Activated CD8-positive, alpha-beta T cell treated with anti-CD3 and anti-CD28 coated beads for 36 hours (primary cell): ENCODE data around the gene NUP93. TPM values are rescaled to one million over a fixed set of nuclear protein-coding genes. Genes with fewer than 3 reads are reported as not detected.

Source experiments
- ATAC-seq: fragments of 200-7000 bp; cut with Tn5 transposase; one replicate; pipeline ENCODE4 v1.10.0; 2021; ENCODE audit warnings: mild to moderate bottlenecking, moderate library complexity
- CTCF ChIA-PET: fragments of 350-600 bp; sonication (Branson Sonifier 250); formaldehyde crosslinking; loops from one replicate; lab custom pipeline; 2021; ENCODE audit warnings: antibody characterized with exemption; lab: Charles Lee
- POLR2A ChIA-PET: fragments of 350-600 bp; sonication (Branson Sonifier 250); formaldehyde crosslinking; loops from one replicate; lab custom pipeline; 2021; ENCODE audit warnings: antibody characterized with exemption; lab: Charles Lee
- DNase-seq: peaks from one replicate; pipeline ENCODE4 v3.0.0-alpha.2; 2020
- H3K27ac Mint-ChIP-seq: one replicate; pipeline ENCODE4 v1.8.0; 2021; ENCODE audit warnings: mild to moderate bottlenecking, mixed read lengths
- H3K27me3 Mint-ChIP-seq: one replicate; pipeline ENCODE4 v1.8.0; 2021; ENCODE audit warnings: mixed read lengths
- H3K36me3 Mint-ChIP-seq: one replicate; pipeline ENCODE4 v1.8.0; 2021; ENCODE audit warnings: low read depth, mixed read lengths
- H3K4me1 Mint-ChIP-seq: one replicate; pipeline ENCODE4 v1.8.0; 2021; ENCODE audit warnings: low read depth, mixed read lengths
- H3K4me3 Mint-ChIP-seq: one replicate; pipeline ENCODE4 v1.8.0; 2021; ENCODE audit warnings: mild to moderate bottlenecking, moderate library complexity, mixed read lengths
- H3K9me3 Mint-ChIP-seq: one replicate; pipeline ENCODE4 v1.8.0; 2021; ENCODE audit warnings: mixed read lengths
- CTCF ChIP-seq: fragments of 200-600 bp; IDR thresholded peaks from one replicate; pipeline ENCODE4 v1.8.0; 2022; ENCODE audit warnings: antibody characterized with exemption, mild to moderate bottlenecking
- intact Hi-C: fragments of 100-400 bp; cut with micrococcal nuclease; formaldehyde crosslinking; loops from one replicate; pipeline ENCODE4 v1.10.0; 2022
- total RNA-seq, 2 experiments: library from RNA; stranded (reverse); gene quantifications; one replicate each; pipeline ENCODE4 v1.2.3, GENCODE V29; 2021

The NUP93 gene
- total RNA-seq, 2 experiments from 2014 or later: 171 to 191 TPM

GRCh38 chr16:56878282-56878854, 148.4 kb downstream of the NUP93 start:
- no peak for DNase-seq
- ChIA-PET POLR2A (interaction anchor here (0.7 to 1.1 kb wide), 2 partner anchors 11 to 64 kb away, joined by 3 read pairs; no protein-coding TSS in a partner anchor), CTCF (interaction anchor here (0.7 to 1.0 kb wide), 2 partner anchors 10 to 14 kb away, joined by 3 to 4 read pairs; partner anchors contain the start of gene SLC12A3)
- H3K4me1 Mint-ChIP-seq: no peaks in the 10 kb centered on the region
- H3K4me3 Mint-ChIP-seq: no peak overlapping the region
- H3K9me3 Mint-ChIP-seq: no peaks in the 10 kb centered on the region
- H3K36me3 Mint-ChIP-seq: no peaks in the 10 kb centered on the region
- H3K27me3 Mint-ChIP-seq: no peaks in the 10 kb centered on the region
- no peak for TF ChIP-seq CTCF
- H3K27ac Mint-ChIP-seq: no peak overlapping the region
- no peak for ATAC-seq
- intact Hi-C loops: no loop called here

GRCh38 chr16:56879276-56879675, 149.3 kb downstream of the NUP93 start:
- Mint-ChIP-seq H3K4me1 (no peaks in the 10 kb centered on the region), H3K4me3 (no peak overlapping the region), H3K27me3 (no peaks in the 10 kb centered on the region), H3K9me3 (no peaks in the 10 kb centered on the region), H3K36me3 (no peaks in the 10 kb centered on the region), H3K27ac (no peak overlapping the region)
- no peak for TF ChIP-seq CTCF
- ATAC-seq (no peak), DNase-seq (no peak)
- ChIA-PET POLR2A (interaction anchor here (0.7 kb wide), 1 partner anchor 63 kb away, joined by 3 read pairs; no protein-coding TSS in a partner anchor), CTCF (no interaction called here)
- intact Hi-C loops: no loop called here

GRCh38 chr16:56880176-56880575, 150.2 kb downstream of the NUP93 start:
- DNase-seq (no peak), ATAC-seq (no peak)
- ChIA-PET CTCF (no interaction called here), POLR2A (no interaction called here)
- Mint-ChIP-seq H3K9me3 (no peaks in the 10 kb centered on the region), H3K4me3 (no peak overlapping the region), H3K27me3 (no peaks in the 10 kb centered on the region), H3K4me1 (no peaks in the 10 kb centered on the region), H3K36me3 (no peaks in the 10 kb centered on the region), H3K27ac (no peak overlapping the region)
- intact Hi-C loops: no loop called here
- TF ChIP-seq CTCF: no peak

GRCh38 chr16:56880685-56881084, 150.8 kb downstream of the NUP93 start:
- no peak overlapping the region for H3K27ac Mint-ChIP-seq
- H3K27me3 Mint-ChIP-seq: no peaks in the 10 kb centered on the region
- ChIA-PET POLR2A (no interaction called here), CTCF (no interaction called here)
- no peak for DNase-seq
- H3K36me3 Mint-ChIP-seq: no peaks in the 10 kb centered on the region
- H3K4me3 Mint-ChIP-seq: no peak overlapping the region
- no peak for TF ChIP-seq CTCF
- no peaks in the 10 kb centered on the region for H3K4me1 Mint-ChIP-seq
- ATAC-seq: no peak
- H3K9me3 Mint-ChIP-seq: no peaks in the 10 kb centered on the region
- intact Hi-C loops: no loop called here

- intact Hi-C loops: no loop called here
- CTCF ChIA-PET: interaction anchor here (1.0 to 3.2 kb wide), 3 partner anchors 13 to 70 kb away, joined by 3 to 11 read pairs (median 4); no protein-coding TSS in a partner anchor
- H3K36me3 Mint-ChIP-seq: no peaks in the 10 kb centered on the region
- no peaks in the 10 kb centered on the region for H3K9me3 Mint-ChIP-seq
- H3K27ac Mint-ChIP-seq: no peak overlapping the region
- POLR2A ChIA-PET: interaction anchor here (1.2 to 1.7 kb wide), 2 partner anchors 10 to 49 kb away, joined by 3 to 5 read pairs; no protein-coding TSS in a partner anchor
- no peak for ATAC-seq
- DNase-seq: no peak
- no peaks in the 10 kb centered on the region for H3K4me1 Mint-ChIP-seq
- TF ChIP-seq CTCF: no peak
- no peak overlapping the region for H3K4me3 Mint-ChIP-seq
- H3K27me3 Mint-ChIP-seq: no peaks in the 10 kb centered on the region
These were observed 152.3 kb downstream of the NUP93 start for GRCh38 chr16:56882077-56882800.
